GM18498 (cell line): ENCODE measurements around the gene KCNG1.

ENCODE experiments used
- ATAC-seq: cut with Tn5 transposase; IDR thresholded peaks from one replicate; pipeline ENCODE4 v1.9.1; 2021; ENCODE audit warnings: mild to moderate bottlenecking, moderate library complexity; ENCODE audit not compliant: unreplicated experiment

Gene KCNG1

GRCh38 chr20:51036827-51037531 lies 14.1 kb upstream of the KCNG1 start:
- no peak for ATAC-seq

GRCh38 chr20:51036226-51036625 lies 13.3 kb upstream of the KCNG1 start:
- ATAC-seq, result no peak

GRCh38 chr20:51034988-51035656 lies 12.2 kb upstream of the KCNG1 start:
- ATAC-seq, result no peak

- no peak for ATAC-seq
These were observed 11.6 kb upstream of the KCNG1 start for GRCh38 chr20:51034476-51034875.

- no peak for ATAC-seq
These were observed 7.3 kb upstream of the KCNG1 start for GRCh38 chr20:51029963-51030920.

- no peak for ATAC-seq
These were observed 6.6 kb upstream of the KCNG1 start for GRCh38 chr20:51029556-51029955.

GRCh38 chr20:51028616-51029212 lies 5.8 kb upstream of the KCNG1 start:
- ATAC-seq, result no peak

- no peak for ATAC-seq
These were observed 4.3 kb upstream of the KCNG1 start for GRCh38 chr20:51027035-51027795.

GRCh38 chr20:51026269-51026668 lies 3.4 kb upstream of the KCNG1 start:
- ATAC-seq, result no peak

GRCh38 chr20:51024761-51025160 lies 1.9 kb upstream of the KCNG1 start:
- ATAC-seq, result no peak

- no peak for ATAC-seq
These were observed 779 bp upstream of the KCNG1 start for GRCh38 chr20:51023617-51024155.

- ATAC-seq, result no peak
These were observed 592 bp downstream of the KCNG1 start for GRCh38 chr20:51022227-51022802.

- no peak for ATAC-seq
These were observed 1.6 kb downstream of the KCNG1 start for GRCh38 chr20:51021067-51022025.

GRCh38 chr20:51020657-51021056 lies 2.2 kb downstream of the KCNG1 start:
- ATAC-seq, result no peak

- no peak for ATAC-seq
These were observed 3.0 kb downstream of the KCNG1 start for GRCh38 chr20:51019656-51020592.

- ATAC-seq, result no peak
These were observed 5.7 kb downstream of the KCNG1 start for GRCh38 chr20:51017251-51017650.

GRCh38 chr20:51016521-51016920 lies 6.4 kb downstream of the KCNG1 start:
- no peak for ATAC-seq
